Measurements from ENCODE around the gene PDE3B. TPM values are rescaled to one million over a fixed set of nuclear protein-coding genes. Genes with fewer than 3 reads are reported as not detected.

The PDE3B gene
- total and polyA plus RNA-seq, 9 of the 15 experiments (the other 6 are each of a cell fraction or from before 2014, with no cell fraction given): 2.3 to 22.5 (median 12.2) TPM

DNA sequence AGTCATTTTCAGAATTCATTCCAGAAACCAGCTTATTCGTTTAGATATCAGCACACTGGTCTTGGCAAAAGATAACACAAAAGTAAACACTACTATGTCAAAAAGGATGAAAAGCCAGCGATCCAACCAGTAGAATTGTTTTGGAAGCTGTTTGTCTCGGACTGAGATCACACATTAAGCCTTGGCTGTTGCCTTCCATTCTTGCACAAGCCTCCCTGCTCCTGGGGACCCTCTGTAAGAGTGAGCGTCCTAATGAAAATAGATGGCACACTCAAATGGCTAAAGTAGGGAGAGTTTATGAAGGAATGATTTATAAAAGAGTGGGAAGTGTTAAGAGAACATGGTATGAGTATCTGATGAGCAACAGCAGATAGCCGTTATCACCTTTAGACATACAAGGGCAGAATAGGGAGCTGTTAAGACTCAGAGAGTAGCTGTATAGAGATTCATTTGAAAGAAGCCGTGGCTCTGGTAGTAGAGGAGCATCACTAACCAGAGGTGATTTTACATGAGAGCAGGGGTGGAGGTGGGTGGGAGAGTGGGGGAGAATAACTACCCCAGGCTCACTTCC is 25.2 kb downstream of the PDE3B start (continued):
- TF ChIP-seq, protein P1, sequence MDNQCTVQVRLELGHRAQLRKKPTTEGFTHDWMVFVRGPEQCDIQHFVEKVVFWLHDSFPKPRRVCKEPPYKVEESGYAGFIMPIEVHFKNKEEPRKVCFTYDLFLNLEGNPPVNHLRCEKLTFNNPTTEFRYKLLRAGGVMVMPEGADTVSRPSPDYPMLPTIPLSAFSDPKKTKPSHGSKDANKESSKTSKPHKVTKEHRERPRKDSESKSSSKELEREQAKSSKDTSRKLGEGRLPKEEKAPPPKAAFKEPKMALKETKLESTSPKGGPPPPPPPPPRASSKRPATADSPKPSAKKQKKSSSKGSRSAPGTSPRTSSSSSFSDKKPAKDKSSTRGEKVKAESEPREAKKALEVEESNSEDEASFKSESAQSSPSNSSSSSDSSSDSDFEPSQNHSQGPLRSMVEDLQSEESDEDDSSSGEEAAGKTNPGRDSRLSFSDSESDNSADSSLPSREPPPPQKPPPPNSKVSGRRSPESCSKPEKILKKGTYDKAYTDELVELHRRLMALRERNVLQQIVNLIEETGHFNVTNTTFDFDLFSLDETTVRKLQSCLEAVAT (IDR thresholded peaks at IDR 0.05): no peak
- TF ChIP-seq, protein P2, sequence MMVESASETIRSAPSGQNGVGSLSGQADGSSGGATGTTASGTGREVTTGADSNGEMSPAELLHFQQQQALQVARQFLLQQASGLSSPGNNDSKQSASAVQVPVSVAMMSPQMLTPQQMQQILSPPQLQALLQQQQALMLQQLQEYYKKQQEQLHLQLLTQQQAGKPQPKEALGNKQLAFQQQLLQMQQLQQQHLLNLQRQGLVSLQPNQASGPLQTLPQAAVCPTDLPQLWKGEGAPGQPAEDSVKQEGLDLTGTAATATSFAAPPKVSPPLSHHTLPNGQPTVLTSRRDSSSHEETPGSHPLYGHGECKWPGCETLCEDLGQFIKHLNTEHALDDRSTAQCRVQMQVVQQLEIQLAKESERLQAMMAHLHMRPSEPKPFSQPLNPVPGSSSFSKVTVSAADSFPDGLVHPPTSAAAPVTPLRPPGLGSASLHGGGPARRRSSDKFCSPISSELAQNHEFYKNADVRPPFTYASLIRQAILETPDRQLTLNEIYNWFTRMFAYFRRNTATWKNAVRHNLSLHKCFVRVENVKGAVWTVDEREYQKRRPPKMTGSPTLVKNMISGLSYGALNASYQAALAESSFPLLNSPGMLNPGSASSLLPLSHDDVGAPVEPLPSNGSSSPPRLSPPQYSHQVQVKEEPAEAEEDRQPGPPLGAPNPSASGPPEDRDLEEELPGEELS (CRISPR knock-in tag; IDR thresholded peaks at IDR 0.05; ENCODE audit: borderline replicate concordance): no peak
- TF ChIP-seq, protein P3, sequence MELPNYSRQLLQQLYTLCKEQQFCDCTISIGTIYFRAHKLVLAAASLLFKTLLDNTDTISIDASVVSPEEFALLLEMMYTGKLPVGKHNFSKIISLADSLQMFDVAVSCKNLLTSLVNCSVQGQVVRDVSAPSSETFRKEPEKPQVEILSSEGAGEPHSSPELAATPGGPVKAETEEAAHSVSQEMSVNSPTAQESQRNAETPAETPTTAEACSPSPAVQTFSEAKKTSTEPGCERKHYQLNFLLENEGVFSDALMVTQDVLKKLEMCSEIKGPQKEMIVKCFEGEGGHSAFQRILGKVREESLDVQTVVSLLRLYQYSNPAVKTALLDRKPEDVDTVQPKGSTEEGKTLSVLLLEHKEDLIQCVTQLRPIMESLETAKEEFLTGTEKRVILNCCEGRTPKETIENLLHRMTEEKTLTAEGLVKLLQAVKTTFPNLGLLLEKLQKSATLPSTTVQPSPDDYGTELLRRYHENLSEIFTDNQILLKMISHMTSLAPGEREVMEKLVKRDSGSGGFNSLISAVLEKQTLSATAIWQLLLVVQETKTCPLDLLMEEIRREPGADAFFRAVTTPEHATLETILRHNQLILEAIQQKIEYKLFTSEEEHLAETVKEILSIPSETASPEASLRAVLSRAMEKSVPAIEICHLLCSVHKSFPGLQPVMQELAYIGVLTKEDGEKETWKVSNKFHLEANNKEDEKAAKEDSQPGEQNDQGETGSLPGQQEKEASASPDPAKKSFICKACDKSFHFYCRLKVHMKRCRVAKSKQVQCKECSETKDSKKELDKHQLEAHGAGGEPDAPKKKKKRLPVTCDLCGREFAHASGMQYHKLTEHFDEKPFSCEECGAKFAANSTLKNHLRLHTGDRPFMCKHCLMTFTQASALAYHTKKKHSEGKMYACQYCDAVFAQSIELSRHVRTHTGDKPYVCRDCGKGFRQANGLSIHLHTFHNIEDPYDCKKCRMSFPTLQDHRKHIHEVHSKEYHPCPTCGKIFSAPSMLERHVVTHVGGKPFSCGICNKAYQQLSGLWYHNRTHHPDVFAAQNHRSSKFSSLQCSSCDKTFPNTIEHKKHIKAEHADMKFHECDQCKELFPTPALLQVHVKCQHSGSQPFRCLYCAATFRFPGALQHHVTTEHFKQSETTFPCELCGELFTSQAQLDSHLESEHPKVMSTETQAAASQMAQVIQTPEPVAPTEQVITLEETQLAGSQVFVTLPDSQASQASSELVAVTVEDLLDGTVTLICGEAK (IDR thresholded peaks at IDR 0.05): no peak
- TF ChIP-seq, protein P3 (CRISPR knock-in tag; IDR thresholded peaks at IDR 0.05): no peak

Measured in K562 (cell line).